Fibroblast of the aortic adventitia (primary cell): ENCODE measurements around the gene MAP2K2. TPM values are rescaled to one million over a fixed set of nuclear protein-coding genes. Genes with fewer than 3 reads are reported as not detected.

Experiments
- DNase-seq: peaks from one replicate; pipeline ENCODE4 v3.0.0-alpha.2; 2010; ENCODE audit warnings: low read depth
- H3K4me3 ChIP-seq: 2 replicates; pipeline ENCODE4 v1.5.1; 2011; ENCODE audit warnings: low read depth, mild to moderate bottlenecking, control low read depth, low read length, moderate library complexity
- total RNA-seq: library from RNA; depleted of rRNA; stranded (reverse); fragments of >200 nt; gene quantifications from 2 replicates; pipeline ENCODE4 v1.2.3, GENCODE V29; 2012; ENCODE audit warnings: low replicate concordance
- TF ChIP-seq, protein P1 (sequence below): IDR thresholded peaks from 2 replicates; pipeline ENCODE4 v1.5.1; 2011; ENCODE audit warnings: mild to moderate bottlenecking, low read length, control low read depth, inconsistent platforms; ENCODE audit not compliant: insufficient read depth

MAP2K2 gene
- total RNA-seq, 1 donor: 177 TPM

DNA sequence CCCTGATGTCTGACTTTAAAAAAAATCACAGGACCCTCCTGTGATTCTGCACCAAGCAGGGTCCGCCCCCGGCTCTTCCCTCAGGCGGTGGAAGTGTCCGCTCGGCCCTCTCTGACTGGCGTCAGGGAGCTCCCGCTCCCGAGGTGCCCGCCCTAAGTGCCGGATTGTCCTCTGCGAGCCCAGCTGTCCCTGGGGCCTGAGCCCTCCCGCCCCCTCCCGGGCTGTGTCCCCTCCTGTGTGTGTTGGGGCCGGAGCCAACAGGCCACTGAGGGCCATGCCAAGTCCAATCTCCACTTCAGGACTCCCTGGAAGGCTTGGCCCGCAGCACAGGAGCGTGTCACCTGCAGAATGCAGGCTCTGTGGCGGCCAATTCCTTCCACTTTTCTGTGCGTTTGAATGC, 25.4 kb downstream of the MAP2K2 start:
- DNase-seq: no peak
- H3K4me3 ChIP-seq: no peak overlapping the region
- TF ChIP-seq, protein P1, sequence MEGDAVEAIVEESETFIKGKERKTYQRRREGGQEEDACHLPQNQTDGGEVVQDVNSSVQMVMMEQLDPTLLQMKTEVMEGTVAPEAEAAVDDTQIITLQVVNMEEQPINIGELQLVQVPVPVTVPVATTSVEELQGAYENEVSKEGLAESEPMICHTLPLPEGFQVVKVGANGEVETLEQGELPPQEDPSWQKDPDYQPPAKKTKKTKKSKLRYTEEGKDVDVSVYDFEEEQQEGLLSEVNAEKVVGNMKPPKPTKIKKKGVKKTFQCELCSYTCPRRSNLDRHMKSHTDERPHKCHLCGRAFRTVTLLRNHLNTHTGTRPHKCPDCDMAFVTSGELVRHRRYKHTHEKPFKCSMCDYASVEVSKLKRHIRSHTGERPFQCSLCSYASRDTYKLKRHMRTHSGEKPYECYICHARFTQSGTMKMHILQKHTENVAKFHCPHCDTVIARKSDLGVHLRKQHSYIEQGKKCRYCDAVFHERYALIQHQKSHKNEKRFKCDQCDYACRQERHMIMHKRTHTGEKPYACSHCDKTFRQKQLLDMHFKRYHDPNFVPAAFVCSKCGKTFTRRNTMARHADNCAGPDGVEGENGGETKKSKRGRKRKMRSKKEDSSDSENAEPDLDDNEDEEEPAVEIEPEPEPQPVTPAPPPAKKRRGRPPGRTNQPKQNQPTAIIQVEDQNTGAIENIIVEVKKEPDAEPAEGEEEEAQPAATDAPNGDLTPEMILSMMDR: no peak

DNA sequence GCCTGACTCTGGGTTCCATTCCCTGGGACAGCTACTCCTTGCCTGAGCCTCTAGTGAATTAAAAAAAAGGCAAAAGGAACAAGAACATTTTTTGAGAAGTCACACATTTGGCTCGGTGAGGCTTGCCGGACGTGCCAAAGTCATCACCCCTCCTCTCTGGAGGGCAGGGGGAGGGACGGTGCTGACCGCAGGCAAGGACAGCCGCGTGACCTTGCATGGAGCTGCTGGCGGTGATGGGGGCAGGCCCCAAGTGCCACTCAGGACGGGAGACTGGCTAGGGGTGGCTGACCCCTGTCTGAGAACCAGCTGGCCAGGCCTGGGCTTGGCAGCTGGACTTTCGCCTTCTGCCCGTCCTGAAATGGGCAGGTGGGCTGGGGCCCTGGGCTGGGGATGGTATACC, 26.4 kb downstream of the MAP2K2 start:
- TF ChIP-seq, protein P1: no peak
- DNase-seq: no peak
- no peak overlapping the region for H3K4me3 ChIP-seq

DNA sequence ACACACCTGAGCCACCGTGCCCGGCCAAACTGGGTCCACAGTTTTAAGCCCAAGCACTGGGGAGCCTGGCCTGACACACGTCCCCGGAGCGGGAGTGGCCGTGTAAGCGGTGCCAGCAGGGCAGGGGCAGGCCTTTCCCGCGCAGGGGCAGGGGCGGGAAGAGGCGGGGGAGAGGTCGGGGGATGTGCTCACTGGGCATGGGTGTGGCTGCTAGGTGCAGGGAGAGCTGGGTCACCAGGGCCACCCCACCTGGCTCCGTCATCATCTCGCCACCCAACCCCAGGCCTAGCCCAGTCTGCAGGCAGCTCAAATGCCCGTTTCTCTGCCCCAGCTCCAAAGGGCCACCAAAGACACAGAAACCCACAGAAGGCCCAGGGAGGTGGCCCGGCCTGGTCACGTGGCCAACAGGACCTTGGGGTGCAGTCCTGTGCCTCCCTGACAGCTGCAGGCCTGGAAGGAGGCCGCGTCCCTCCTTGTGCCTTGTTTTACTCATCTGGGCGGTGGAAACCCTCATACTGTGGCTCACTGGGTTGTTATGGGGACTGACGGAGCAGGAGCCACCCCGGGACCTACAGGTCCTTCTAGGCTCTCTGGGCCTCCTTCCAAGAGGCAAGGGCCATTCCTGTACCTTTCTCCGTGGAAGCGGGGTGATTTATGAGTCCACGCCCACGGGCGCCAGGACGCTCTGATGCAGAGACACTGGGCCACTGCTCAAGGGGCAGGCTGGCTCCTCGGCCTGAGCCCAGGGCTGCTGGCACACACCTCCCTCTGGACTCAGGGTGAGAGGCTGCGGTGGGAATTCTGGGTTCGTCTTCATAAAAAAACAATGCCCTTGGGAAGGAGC, 27.7 kb downstream of the MAP2K2 start:
- TF ChIP-seq, protein P1: no peak
- DNase-seq: no peak
- no peak overlapping the region for H3K4me3 ChIP-seq

DNA sequence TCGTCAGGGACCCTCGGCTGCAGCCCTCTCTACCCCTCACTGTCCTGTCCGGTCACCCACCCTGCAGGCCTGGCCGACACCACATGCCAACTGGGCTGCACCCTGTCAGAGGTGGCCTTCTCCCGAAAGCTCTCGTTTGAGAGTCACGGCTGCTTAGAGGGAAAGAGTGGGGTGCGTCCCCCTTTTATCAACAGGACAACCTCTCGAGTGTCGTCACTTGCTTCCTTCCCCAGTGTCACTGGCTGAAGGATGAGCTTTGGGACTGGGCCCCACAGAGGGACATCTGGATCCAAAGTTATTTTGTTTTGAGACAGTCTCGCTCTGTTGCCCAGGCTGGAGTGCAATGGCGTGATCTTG, 28.5 kb downstream of the MAP2K2 start:
- DNase-seq: no peak
- H3K4me3 ChIP-seq: no peak overlapping the region
- TF ChIP-seq, protein P1: no peak

DNA sequence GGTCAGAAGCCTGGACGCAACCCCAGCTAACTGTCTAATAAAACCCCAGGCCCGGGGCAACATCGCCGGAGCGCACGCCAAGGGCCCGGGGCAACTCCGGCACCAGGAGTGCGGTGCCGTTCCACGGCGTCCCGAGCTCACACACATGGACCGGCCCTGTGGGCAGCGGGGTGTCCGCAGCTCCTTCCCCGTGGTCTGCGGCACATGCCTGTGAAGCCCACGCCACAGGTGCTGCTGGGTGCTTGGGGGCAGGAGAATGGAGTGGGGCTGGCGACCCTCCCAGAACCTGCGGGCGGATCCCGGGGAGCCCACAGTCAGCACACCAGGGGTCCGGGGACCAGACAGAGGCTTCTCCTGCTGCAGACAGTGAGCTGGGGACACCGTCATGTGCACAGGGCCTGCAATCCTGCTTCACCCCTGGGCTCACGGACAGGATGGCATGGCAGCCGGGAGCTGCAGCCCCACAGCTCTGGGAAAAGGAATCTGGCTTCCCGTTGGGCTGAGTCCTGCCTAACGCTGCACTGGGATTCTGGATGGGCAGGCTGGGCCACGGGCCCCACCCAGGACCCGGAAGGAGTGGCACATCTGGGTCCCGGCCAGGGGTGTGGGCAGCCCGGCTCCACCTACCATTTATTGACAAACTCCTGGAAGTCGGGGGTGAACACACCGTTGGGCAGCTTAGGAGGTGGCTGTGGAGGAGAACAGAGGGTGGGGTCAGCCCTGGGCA, 29.0 kb downstream of the MAP2K2 start:
- no peak for DNase-seq

DNA sequence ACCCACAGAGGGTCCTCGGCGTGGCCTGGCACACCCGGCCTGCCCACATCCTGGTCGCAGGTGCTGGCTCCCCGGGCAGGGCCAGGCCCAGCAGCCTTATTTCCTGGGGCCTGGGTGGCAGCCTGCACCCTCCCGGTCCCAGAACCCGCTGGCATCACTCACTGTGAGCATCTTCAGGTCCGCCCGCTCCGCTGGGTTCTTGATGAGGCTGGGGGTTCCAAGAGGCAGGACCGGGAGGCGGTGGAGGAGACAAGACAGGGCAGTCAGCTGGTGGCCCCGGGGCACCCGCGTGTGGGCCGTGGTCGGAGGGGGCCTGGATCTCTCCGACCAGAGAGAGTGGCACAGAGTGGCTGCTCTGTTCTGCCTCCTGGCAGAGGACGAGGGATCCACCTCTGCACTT, 29.6 kb downstream of the MAP2K2 start:
- TF ChIP-seq, protein P1: no peak
- H3K4me3 ChIP-seq: no peak overlapping the region
- no peak for DNase-seq

More for the DNA sequence above, 29.0 kb downstream of the MAP2K2 start:
- TF ChIP-seq, protein P1: no peak
- no peak overlapping the region for H3K4me3 ChIP-seq
